GM21825 (cell line): Measurements from ENCODE around the gene SLC30A7.
A peak's percentile ranks its signal among the peaks of the same experiment; 100 is the strongest.

Experiments used
- ATAC-seq: cut with Tn5 transposase; IDR thresholded peaks from one replicate; pipeline ENCODE4 v1.9.1; 2021; ENCODE audit warnings: mild to moderate bottlenecking, moderate library complexity; ENCODE audit not compliant: unreplicated experiment

Gene SLC30A7

DNA sequence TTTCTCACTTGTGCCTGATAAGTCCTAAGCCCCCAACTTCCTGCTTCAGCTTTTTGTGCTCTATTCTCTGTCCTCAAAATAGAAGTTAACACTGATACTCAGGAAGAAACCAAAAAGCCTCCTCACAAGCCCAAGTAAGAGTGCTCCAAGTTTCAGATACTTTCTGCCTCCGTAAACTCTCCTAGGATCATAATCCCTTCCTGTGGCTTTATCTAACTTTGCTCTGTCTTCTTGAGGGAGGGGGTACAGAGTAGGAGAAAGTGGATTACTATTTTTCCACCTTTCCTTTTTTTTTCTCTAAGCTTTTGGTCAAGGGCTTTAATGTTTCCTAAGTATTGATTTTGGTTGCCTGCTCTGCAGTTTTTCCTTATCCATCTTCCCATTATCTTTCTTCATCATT, 75.1 kb downstream of the SLC30A7 start:
- ATAC-seq: no peak

GRCh38 chr1:100972185-100972584, 76.3 kb downstream of the SLC30A7 start:
- no peak for ATAC-seq

GRCh38 chr1:100976936-100977335, 81.0 kb downstream of the SLC30A7 start:
- ATAC-seq: no peak

GRCh38 chr1:100979631-100980030, 83.7 kb downstream of the SLC30A7 start:
- no peak for ATAC-seq

DNA sequence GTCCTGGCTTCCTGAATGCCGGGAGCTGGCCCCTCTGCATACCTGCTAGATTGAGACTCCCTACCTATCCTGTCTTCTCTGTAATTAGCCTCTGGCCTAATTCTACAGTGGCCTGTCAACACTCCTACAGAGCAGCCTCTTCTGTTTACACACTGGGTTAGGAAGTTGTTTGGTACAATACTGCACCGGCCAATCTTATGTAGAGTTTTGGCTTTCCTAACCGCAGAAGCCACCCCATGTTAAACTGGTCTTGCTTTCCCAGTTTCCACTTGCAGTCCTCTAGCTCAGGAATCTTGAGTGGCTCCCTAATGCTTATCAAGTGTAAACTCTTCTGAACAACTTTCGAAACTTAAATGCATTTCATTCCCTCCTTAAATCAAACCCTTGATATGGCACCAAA, 86.9 kb downstream of the SLC30A7 start:
- ATAC-seq: no peak

GRCh38 chr1:100988121-100988520, 92.2 kb downstream of the SLC30A7 start:
- no peak for ATAC-seq

GRCh38 chr1:100989306-100990077, 93.6 kb downstream of the SLC30A7 start:
- ATAC-seq: no peak

DNA sequence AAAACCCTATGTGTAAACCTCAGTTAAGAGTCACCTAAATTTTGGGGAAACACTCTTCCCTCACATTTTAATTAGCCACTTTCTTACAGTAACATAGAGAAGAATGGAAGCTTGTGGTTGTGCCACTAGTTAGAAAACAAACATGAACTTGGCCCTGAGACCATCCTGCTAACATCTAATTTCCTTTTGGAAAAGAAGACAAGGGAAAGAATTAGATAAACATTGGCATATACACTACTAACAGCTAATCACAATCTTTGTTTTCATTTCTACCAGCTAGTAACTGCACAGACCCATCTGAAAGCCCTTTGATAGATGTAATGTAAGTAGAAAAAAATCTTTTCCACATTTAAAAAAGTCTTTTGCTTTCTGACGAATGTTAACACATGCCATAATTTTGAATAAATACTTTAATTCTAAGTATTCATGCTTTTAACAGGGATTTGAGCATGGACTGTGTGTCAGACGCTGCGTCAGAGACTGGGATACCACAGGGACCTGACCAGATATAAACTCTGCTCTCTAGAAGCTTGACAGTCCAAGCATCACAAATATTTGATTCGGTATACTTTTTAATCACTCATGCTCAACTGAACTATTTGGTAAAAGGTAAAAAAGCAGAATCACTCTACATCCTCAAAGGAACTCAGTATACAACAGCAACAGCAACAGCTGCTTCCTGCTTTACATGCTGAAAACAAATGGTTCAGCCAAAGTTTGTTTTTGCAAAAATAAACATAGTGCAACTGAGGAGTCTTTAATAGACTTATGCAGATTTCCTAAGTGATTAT, 99.5 kb downstream of the SLC30A7 start:
- no peak for ATAC-seq

- ATAC-seq: no peak
Measured at GRCh38 chr1:100998426-100998825, 102.5 kb downstream of the SLC30A7 start.

DNA sequence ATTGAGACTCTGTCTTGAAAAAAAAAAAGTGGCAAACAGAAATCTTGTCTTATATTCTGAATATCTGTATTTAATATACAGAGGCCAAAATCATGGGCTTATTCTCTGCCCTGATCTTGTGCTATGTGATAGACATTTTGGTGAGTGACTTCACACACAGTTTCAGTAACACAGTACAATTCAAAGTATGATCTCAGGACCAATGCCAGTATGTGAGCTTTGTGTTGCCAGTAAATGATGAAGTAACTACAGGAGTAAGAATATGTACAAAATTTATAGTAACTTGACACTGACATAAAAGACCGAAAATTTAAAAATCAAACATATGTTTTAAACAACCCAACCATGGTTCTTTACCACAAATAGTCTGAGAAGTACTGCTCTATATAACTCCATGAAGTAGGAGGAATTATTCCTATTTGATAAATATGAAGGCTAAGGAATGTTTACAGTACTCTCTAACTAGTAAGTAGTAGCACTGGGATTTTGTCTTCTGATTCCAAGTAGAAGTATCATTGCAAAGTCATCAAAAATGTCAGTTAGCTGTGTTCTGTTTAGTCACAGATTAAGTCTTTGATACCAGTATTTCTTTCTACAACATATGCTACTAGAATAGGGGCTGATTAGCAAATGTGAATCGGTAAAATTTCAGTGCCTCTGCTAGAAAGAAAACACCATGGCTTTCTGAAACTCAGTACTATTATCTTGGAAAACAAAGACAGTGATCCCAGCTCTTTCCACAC, 104.4 kb downstream of the SLC30A7 start:
- ATAC-seq: no peak

DNA sequence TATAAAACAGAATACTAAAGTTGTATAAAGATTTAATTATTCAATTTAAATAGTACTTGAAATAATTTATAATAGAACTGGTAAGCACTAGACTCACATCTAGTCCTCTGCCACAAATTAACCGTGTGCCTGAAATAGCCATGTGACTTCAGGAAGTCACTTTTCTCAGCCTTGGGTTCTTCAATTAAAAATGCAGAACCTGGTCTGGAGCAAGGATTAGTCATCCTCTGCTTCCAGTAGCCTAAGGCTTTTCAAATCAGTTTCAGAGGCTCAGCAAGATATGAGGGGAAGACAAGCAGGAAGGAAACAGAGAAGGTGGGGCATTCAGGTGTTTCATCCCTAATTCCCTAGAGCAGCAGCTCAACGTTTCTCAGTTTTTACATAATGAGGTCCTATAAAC, 106.7 kb downstream of the SLC30A7 start:
- peak; percentile 65 for ATAC-seq

DNA sequence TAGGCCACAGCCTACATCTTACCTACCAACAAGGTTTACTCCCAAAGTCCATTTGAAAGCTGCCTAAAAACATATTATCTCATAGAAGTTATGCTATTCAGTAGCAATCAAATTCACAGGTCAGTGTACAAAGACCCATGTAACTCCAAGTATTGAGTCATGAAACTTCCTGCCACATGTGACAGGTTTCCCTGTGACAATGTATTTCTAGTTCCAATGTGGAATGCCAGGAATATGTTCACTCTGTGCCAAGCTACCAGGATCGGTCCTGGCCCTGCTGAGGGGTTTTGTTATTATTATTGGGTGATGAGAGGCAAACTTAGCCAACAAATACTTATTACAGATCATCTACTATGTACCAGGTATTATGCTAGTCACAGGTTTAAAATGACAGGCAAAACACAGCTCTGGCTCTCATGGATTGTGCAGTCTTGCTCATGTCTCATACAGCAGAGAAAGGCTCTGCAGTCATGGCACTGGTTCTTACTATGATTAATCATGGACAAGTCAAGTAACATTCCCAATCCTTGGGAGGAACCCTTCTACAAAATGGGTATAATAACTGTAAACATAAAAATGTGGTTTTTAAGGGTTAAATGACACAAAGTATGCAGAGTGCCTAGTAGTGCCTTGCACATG, 107.2 kb downstream of the SLC30A7 start:
- peak; percentile 7 for ATAC-seq

DNA sequence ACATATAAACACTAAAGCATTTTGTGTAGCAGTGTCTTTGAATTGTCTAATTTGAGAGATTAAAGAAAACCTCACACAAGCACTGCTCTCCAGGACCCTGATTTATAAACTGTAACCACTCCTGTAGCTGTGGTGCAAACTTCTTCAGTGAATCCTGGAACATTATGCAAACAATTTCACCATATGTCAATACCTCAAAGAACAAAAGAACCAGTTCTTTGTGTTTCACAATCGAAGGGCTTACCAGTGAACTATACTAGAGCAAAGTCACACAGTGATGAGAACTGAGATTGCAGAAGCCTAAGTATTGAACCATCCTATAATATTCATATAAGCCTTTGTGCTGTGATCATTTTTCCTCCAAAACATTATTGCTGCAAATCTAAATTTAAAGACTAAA, 108.2 kb downstream of the SLC30A7 start:
- peak; percentile 38 for ATAC-seq

DNA sequence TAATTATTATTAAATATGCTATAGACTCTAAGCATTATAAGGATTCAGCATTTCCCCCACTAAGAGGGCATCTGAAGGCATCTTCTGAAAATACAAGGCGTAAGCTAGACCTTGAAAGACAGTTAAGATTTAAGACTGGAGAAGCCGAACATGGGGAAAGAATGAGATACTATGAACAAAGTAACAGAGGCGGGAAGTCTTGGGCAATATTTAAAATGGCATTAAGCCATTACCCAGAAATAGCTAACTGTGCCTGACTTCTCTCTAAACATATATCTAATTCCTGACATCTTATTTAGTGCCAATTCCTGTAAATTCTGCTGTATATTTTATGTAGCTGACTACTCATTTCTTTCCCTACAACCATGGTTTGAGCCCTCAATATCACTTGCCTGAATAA, 108.8 kb downstream of the SLC30A7 start:
- ATAC-seq: no peak

GRCh38 chr1:101005183-101005582, 109.3 kb downstream of the SLC30A7 start:
- no peak for ATAC-seq

DNA sequence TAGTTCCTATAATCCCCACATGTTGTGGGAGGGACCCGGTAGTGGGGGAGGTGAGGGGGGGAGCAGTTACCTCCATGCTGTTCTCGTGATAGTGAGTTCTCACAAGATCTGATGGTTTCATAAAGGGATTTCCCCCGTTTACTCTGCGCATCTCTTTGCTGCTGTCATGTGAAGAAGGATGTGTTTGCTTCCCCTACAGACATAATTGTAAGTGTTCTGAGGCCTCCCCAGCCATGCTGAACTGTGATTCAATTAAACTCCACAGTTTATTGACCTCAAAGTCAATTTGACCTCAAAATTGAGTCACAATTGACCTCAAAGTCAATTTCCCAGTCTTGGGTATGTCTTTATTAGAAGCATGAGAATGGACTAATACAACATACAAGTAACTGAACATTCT, 110.0 kb downstream of the SLC30A7 start:
- no peak for ATAC-seq

GRCh38 chr1:101006553-101006952, 110.7 kb downstream of the SLC30A7 start:
- no peak for ATAC-seq

DNA sequence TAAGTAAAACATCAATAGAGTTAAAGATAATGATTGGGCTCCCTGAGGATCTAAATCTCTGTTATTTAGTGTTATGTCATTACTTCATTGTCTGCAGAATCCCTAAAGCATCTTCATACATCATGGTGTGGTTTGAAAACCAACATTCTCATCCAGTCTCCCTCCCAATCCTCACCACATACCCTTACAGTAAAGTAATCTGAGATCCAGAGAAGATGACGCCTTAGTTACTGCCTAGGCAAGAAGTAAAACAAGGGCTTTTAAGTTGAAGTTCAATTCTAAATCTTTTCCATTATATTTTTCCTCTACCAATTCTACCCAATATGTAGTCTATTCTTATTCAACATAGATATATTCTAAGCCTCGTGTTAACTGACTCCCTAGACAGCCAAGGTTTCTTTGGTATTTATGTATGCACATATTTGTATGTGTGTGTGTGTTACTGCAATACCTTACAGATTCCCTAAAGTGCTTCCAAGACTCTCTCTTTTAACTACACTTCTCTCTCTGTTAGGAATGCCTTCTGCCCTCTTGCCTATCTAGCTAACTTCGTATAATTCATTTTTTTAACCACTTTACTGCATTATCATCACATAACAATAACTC, 112.4 kb downstream of the SLC30A7 start:
- no peak for ATAC-seq

DNA sequence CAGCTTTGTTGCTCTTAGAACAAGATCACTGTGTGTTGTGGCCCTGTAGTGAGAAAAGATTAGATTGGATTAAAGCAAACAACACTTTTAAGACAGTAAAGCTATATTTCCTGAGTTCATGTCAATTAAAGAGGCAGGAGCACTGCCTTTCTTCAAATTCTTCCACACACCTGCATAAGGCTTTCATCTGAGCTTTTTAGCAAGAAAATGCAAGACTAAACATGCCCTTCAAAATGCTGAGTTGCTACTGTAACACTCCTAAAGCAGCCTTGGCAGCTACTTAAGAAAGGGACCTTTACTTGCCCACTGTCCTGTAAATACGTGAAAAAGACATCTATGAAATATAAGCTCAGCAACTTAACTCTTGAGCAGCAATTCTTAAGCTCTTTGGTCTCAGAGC, 117.9 kb downstream of the SLC30A7 start:
- no peak for ATAC-seq

GRCh38 chr1:101017448-101017847, 121.6 kb downstream of the SLC30A7 start:
- no peak for ATAC-seq

DNA sequence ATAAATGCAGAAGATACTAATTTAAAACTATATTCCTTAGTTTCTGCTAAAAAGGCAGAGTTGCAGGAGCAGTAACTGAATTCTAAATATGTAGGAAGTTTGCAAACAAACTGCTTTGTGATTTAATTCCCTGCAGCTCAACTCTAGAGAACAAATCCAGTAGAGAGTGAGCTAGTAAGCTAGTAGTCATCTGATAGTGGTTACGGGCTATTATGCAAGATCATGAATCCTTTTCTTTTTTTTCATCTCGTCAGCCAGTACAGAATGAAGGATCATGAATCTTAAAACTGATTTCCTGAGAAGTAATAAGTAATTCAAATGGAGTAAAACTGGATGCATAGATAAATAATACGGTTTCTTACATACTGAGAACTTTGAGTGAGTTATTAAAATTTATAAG, 126.4 kb downstream of the SLC30A7 start:
- no peak for ATAC-seq
